Uterus (tissue), 4 donors: ENCODE measurements around the gene CEP89. TPM values are rescaled to one million over a fixed set of nuclear protein-coding genes. Genes with fewer than 3 reads are reported as not detected.
A peak's percentile ranks its signal among the peaks of the same experiment; 100 is the strongest.
"Not testable (repeated sequence)": the region's sequence is repeated elsewhere in the genome, so short reads cannot be mapped to it uniquely, and the experiment has no call there.

Experiments used
- DNase-seq, 2 donors: peaks; one replicate each; pipeline ENCODE4 v3.0.0-alpha.2; 2019 to 2020
- H3K27ac ChIP-seq, 2 donors: fragments of 200-600 bp; sonication (generic); 1 replicate in 1 of 2; 2 replicates in 1 of 2; pipeline ENCODE4 v1.5.1; 2016 to 2018
- H3K27me3 ChIP-seq, 2 donors: fragments of 200-600 bp; sonication (generic); one replicate each; pipeline ENCODE4 v1.5.1; 2018 to 2019; ENCODE audit warnings: control low read depth in 1 of 2
- H3K36me3 ChIP-seq, 2 donors: fragments of 200-600 bp; sonication (generic); one replicate each; pipeline ENCODE4 v1.5.1; 2019; ENCODE audit warnings: control low read depth in 1 of 2
- H3K4me1 ChIP-seq, 2 donors: fragments of 200-600 bp; sonication (generic); one replicate each; pipeline ENCODE4 v1.5.1; 2018 to 2019; ENCODE audit warnings: control low read depth in 1 of 2
- H3K4me3 ChIP-seq, 2 donors: fragments of 200-600 bp; sonication (generic); 1 replicate in 1 of 2; 2 replicates in 1 of 2; pipeline ENCODE4 v1.5.1; 2018 to 2019; ENCODE audit warnings: mild to moderate bottlenecking in 1 of 2
- H3K9me3 ChIP-seq, 2 donors: fragments of 200-600 bp; sonication (generic); one replicate each; pipeline ENCODE4 v1.5.1; 2019; ENCODE audit warnings: control low read depth in 1 of 2
- POLR2A ChIP-seq, 2 donors: fragments of 450-650 bp; IDR thresholded peaks; one replicate each; pipeline ENCODE4 v1.6.1; 2016; ENCODE audit warnings: antibody characterized with exemption in 2 of 2, mild to moderate bottlenecking in 1 of 2, moderate library complexity in 1 of 2
- intact Hi-C: fragments of 100-400 bp; cut with DNase I; formaldehyde crosslinking; loops from one replicate; pipeline ENCODE4 v1.15.1; 2023; ENCODE audit warnings: low total_unique reads
- total RNA-seq, 4 donors: library from RNA; depleted of rRNA in 3 of 4; stranded (reverse); fragments of >200 nt in 3 of 4; gene quantifications; one replicate each; pipeline versions ENCODE4 v1.1.0 to v1.2.4, GENCODE V29; 2014 to 2023
- TF ChIP-seq, protein P1 (sequence below), 4 experiments: fragments of 200-600 bp in 2 of 4; fragments of 450-650 bp in 2 of 4; sonication (generic) in 2 of 4; IDR thresholded peaks; one replicate each; pipeline ENCODE4 v1.5.1; 2016 to 2019; ENCODE audit warnings: antibody characterized with exemption in 4 of 4, mild to moderate bottlenecking in 2 of 4, moderate library complexity in 1 of 4
- donor health status: DM: yes; HTN: yes; CAD: no.

Gene CEP89
- total RNA-seq, result 10 to 100 TPM in 2 of 4 donors, 1 to 10 TPM in 2; 5.1 to 29.2 (median 10.6) TPM

DNA sequence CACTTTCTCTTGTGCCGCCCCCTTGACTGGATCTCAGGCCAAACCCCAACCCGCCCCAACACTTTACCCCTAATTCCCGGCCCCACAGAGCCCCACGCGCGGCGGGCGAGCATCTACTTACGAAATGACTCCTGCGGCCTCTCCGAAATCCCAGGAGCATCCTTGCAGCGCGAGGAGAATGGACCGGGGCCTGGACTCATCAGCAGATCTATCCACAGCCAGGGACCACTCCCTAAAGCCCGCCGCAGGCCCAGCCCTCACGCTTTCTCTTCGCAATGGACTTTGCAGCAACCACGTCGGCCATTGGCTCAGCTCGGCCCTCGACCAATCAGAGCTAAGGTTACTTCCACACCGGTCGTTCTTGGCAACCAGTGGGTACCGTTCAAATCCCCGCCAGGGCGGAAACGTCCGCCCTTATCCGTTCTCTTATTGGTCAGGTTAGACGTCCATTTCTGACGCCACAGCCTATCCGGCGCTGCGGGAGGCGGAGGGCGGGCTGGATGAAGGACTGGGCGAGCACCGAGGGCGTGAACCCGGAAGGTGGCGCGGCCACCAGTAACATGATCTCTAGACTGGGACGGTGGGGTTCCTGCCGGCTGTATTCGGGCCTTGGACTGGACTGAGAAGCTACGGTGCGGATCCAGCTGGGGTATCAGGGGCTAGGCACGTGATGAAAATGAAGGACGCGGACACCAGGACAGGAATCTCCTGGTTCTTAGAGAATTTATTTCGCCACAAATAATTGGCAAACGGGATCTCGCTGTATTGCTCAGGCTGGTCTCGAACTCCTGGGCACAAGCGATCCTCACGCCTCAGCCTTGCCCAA, at the start of gene CEP89, which contains the start of gene FAAP24:
Gene CEP89 (minus strand): TSS at position 244 of the 826 bp plus-strand sequence. CDS start 84 bp downstream, at position 160.
Gene FAAP24 (plus strand): TSS at position 528 of the 826 bp plus-strand sequence. CDS start 955 bp downstream, outside the sequence.
- intact Hi-C loops, result loop anchor here (10.0 kb wide), 1 partner anchor 113 kb away; the partner anchor contains the start of gene GPATCH1
- DNase-seq, result peak; percentile 98 to 99
- TF ChIP-seq, protein P1, sequence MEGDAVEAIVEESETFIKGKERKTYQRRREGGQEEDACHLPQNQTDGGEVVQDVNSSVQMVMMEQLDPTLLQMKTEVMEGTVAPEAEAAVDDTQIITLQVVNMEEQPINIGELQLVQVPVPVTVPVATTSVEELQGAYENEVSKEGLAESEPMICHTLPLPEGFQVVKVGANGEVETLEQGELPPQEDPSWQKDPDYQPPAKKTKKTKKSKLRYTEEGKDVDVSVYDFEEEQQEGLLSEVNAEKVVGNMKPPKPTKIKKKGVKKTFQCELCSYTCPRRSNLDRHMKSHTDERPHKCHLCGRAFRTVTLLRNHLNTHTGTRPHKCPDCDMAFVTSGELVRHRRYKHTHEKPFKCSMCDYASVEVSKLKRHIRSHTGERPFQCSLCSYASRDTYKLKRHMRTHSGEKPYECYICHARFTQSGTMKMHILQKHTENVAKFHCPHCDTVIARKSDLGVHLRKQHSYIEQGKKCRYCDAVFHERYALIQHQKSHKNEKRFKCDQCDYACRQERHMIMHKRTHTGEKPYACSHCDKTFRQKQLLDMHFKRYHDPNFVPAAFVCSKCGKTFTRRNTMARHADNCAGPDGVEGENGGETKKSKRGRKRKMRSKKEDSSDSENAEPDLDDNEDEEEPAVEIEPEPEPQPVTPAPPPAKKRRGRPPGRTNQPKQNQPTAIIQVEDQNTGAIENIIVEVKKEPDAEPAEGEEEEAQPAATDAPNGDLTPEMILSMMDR (IDR thresholded peaks at IDR 0.05), result peak in 1 of 4 experiments; percentile 25
- peak in 1 of 2 donors; percentile 22 for TF ChIP-seq POLR2A (IDR thresholded peaks at IDR 0.05)
- Histone ChIP-seq H3K27me3 (no peaks in the 10 kb centered on the region), H3K27ac (peak within 1 kb of the TSS; percentile 69 to 81), H3K9me3 (no peaks in the 10 kb centered on the region), H3K4me1 (peaks cover 5 to 8% of the 10 kb centered on the region in 2 donors), H3K36me3 (no peaks in the 10 kb centered on the region), H3K4me3 (peak within 1 kb of the TSS; percentile 58 to 87)

DNA sequence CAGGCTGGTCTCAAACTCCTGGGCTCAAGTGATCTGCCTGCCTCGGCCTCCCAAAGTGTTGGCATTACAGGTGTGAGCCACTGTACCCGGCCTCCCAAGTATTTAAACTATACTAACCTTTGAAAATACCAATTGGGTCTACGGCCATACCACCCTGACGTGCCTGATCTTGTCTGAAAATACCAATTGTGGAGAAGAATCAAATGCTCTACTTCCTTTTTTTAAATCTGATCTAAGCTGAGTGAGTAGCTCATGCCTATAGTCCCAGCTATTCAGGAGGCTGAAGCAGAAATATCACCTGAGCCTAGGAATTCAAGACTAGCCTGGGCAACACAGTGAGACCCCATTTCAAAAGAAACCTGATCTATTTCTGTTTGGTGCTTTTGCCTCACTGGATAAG, 39.1 kb upstream of the CEP89 start:
- H3K27ac ChIP-seq, H3K27me3 ChIP-seq, H3K4me1 ChIP-seq, H3K36me3 ChIP-seq, intact Hi-C loops, H3K9me3 ChIP-seq, H3K4me3 ChIP-seq, DNase-seq: not testable (repeated sequence)

DNA sequence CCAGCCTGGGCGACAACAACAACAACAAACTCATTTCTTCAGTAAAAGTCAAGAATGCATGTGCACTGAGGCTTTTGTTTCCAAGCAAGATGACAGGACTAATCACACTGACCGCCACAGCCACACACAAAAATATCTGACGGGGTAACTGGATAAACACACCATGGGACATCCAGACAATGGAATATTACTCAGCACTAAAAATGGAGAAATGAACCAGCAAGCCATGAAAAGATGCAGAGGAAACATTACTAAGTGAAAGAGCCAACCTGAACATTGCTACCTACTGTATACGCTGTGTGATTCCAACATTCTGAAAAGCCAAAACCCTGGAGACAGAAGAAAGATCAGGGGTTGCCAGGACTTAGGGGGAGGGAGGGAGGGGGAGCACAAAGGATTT, 37.0 kb upstream of the CEP89 start:
- TF ChIP-seq, protein P1 (IDR thresholded peaks at IDR 0.05), result no peak
- no peak for TF ChIP-seq POLR2A (IDR thresholded peaks at IDR 0.05)
- intact Hi-C loops, result no loop called here
- Histone ChIP-seq H3K4me1 (no peaks in the 10 kb centered on the region), H3K9me3 (no peaks in the 10 kb centered on the region), H3K27me3 (no peaks in the 10 kb centered on the region), H3K27ac (no peak overlapping the region), H3K4me3 (no peak overlapping the region), H3K36me3 (no peaks in the 10 kb centered on the region)
- DNase-seq, result no peak

DNA sequence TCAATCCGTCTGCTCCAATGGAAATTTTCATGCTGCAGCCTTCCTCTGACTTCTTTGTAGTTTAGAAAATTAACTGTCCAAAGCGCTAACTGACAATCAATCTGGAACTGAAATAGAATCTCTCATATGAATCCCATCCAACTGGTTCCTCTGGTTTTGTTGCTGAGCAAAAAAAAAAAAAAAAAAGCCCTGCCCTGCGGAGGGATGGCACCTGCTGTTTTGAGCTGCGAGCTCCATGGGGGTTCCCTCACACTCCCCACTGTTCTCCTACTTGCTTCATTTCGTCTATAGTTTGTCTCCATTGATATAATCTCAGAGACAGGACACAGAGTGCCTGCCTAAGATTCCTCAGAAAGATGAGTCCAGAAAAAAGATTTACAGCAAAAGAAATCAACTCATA, 33.7 kb upstream of the CEP89 start:
- H3K9me3 ChIP-seq, result no peaks in the 10 kb centered on the region
- no peak for DNase-seq
- H3K27ac ChIP-seq, result no peak overlapping the region
- H3K27me3 ChIP-seq, result no peaks in the 10 kb centered on the region
- no peaks in the 10 kb centered on the region for H3K4me1 ChIP-seq
- TF ChIP-seq, protein P1 (IDR thresholded peaks at IDR 0.05), result no peak
- no peak for TF ChIP-seq POLR2A (IDR thresholded peaks at IDR 0.05)
- H3K4me3 ChIP-seq, result no peak overlapping the region
- no peaks in the 10 kb centered on the region for H3K36me3 ChIP-seq
- intact Hi-C loops, result no loop called here

DNA sequence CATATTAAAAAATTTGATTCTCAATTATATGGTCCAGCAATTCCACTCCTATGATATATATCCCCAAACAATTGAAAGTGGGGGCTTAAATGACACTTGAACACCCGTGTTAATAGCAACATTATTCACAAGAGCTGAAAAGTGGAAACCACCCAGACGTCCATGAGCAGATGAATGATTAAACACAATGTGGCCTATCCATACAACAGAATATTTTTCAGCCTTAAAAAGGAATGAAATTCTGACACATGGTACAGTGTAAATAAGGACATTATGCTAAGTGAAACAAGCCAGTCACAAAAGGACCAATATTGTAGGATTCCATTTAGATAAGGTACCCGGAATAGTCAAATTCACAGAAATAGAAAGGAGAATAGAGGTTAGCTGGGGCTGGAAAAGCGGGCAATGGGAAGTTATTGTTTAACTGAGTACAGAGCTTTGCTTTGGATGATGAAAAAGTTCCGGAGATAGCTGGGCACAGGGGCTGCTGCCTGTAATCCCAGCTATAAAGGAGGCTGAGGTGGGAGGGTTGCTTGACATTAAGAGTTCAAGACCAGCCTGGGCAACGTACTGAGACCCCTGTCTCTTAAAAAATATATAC, 31.8 kb upstream of the CEP89 start:
- H3K9me3 ChIP-seq, H3K4me1 ChIP-seq, H3K27ac ChIP-seq, H3K4me3 ChIP-seq, H3K27me3 ChIP-seq, DNase-seq, H3K36me3 ChIP-seq, intact Hi-C loops: not testable (repeated sequence)

DNA sequence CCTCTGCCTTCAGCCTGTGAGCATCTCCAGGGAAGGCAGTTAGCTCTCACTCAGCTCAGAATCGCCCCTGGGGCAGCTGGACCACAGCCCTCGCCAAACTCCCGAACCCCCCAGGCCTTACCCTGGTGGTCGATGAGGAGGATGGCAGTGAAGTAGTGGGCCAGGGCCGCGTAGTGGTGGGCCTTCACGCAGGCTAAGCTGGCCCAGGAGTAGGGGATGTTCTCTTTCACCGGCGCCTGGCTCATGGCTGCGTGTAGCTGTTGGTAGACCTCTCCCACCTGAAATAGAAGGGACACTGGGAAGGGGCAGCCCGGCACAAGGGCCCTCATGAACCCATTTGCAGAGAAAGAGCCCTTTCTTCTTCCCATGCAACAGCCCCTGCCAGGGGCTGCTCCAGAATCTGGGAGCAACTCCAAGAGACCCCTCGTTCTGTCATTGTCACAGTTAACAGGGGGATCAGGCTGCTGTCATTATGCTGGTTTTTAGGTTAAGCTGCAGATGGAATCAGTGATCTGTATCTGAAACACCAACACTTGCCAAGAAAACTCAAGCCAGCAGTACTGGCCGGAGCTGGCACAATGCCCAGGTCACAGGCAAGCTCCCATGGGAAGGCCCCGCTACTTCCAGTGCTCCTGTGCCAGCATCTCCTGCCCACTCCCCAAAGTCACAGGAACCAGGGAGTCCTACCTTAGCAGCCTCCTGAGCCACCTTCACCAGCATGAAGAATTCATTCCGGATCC, 30.5 kb upstream of the CEP89 start:
- DNase-seq, H3K4me3 ChIP-seq, intact Hi-C loops, H3K36me3 ChIP-seq, H3K27me3 ChIP-seq, H3K9me3 ChIP-seq, H3K27ac ChIP-seq, H3K4me1 ChIP-seq: not testable (repeated sequence)
